Ascending aorta (tissue), 2 donors: Measurements from ENCODE around the gene ZNF490. TPM values are rescaled to one million over a fixed set of nuclear protein-coding genes. Genes with fewer than 3 reads are reported as not detected.

Experiments used
- DNase-seq, 2 donors: peaks; one replicate each; pipeline ENCODE4 v3.0.0-alpha.2; 2019; ENCODE audit warnings: low spot score in 2 of 2
- H3K27ac ChIP-seq, 2 donors: fragments of 200-600 bp; sonication (generic); one replicate each; pipeline ENCODE4 v1.5.1; 2016 to 2017; ENCODE audit warnings: mild to moderate bottlenecking in 1 of 2
- H3K27me3 ChIP-seq: fragments of 200-600 bp; sonication (generic); one replicate; pipeline ENCODE4 v1.5.1; 2017
- H3K36me3 ChIP-seq, 2 donors: fragments of 200-600 bp; sonication (generic); one replicate each; pipeline ENCODE4 v1.5.1; 2016
- H3K4me1 ChIP-seq, 2 donors: fragments of 200-600 bp; sonication (generic); one replicate each; pipeline ENCODE4 v1.5.1; 2016 to 2017; ENCODE audit warnings: mild to moderate bottlenecking in 1 of 2
- H3K4me3 ChIP-seq, 2 donors: fragments of 200-600 bp; sonication (generic); one replicate each; pipeline ENCODE4 v1.5.1; 2016 to 2017; ENCODE audit warnings: mild to moderate bottlenecking in 1 of 2
- H3K9me3 ChIP-seq, 2 donors: fragments of 200-600 bp; sonication (generic); one replicate each; pipeline ENCODE4 v1.5.1; 2016
- intact Hi-C: fragments of 100-400 bp; cut with DNase I; formaldehyde crosslinking; loops from one replicate; pipeline ENCODE4 v1.15.1; 2023
- total RNA-seq: library from RNA; depleted of rRNA; stranded (reverse); fragments of >200 nt; gene quantifications from one replicate; pipeline ENCODE4 v1.1.0, GENCODE V29; 2016
- TF ChIP-seq, protein P1 (sequence below), 3 experiments: fragments of 200-600 bp in 2 of 3; fragments of 450-650 bp in 1 of 3; sonication (generic) in 2 of 3; IDR thresholded peaks; one replicate each; pipeline ENCODE4 v1.5.1; 2016 to 2019; ENCODE audit warnings: antibody characterized with exemption in 3 of 3, mild to moderate bottlenecking in 1 of 3, moderate library complexity in 1 of 3

ZNF490 gene
- total RNA-seq, 1 donor from 2014 or later = 27.8 TPM

DNA sequence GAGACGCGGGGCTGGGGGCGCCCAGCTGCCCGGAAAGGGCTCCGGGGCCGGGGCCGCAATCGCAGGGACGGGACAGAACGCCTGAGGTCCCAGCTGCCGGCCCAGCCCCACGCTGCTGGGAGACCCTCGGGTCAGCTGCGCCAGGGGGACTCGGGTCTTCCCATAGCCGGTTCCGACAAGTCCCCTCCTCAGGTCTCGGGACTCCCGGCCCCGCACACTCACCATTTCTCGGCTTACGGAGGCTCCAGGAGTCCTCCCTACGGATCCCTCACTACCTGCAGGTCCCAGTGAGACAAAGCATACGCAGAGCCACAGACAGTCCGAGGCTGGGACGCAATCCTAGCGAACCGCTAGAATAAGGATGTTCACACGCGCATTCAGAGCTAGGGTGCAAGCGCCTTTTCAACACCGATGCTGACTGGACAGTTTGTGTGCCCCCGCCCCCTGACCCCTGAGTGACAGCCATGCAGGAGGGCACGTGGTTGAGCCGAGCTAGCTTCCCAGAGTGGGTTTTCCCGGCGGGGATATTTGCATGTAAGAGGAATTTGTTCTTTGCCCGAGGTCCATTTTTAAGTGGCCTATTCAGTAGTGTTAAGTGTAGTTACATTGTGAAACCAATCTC, 13.6 kb downstream of the ZNF490 start:
- intact Hi-C loops = no loop called here
- H3K27me3 ChIP-seq = no peaks in the 10 kb centered on the region
- H3K4me1 ChIP-seq = no peaks in the 10 kb centered on the region
- H3K27ac ChIP-seq = no peak overlapping the region
- TF ChIP-seq, protein P1, sequence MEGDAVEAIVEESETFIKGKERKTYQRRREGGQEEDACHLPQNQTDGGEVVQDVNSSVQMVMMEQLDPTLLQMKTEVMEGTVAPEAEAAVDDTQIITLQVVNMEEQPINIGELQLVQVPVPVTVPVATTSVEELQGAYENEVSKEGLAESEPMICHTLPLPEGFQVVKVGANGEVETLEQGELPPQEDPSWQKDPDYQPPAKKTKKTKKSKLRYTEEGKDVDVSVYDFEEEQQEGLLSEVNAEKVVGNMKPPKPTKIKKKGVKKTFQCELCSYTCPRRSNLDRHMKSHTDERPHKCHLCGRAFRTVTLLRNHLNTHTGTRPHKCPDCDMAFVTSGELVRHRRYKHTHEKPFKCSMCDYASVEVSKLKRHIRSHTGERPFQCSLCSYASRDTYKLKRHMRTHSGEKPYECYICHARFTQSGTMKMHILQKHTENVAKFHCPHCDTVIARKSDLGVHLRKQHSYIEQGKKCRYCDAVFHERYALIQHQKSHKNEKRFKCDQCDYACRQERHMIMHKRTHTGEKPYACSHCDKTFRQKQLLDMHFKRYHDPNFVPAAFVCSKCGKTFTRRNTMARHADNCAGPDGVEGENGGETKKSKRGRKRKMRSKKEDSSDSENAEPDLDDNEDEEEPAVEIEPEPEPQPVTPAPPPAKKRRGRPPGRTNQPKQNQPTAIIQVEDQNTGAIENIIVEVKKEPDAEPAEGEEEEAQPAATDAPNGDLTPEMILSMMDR (IDR thresholded peaks at IDR 0.05) = no peak
- H3K4me3 ChIP-seq = no peak overlapping the region
- no peak for DNase-seq
- peaks cover 5 to 28% of the 10 kb centered on the region in 2 donors for H3K36me3 ChIP-seq
- no peaks in the 10 kb centered on the region for H3K9me3 ChIP-seq

DNA sequence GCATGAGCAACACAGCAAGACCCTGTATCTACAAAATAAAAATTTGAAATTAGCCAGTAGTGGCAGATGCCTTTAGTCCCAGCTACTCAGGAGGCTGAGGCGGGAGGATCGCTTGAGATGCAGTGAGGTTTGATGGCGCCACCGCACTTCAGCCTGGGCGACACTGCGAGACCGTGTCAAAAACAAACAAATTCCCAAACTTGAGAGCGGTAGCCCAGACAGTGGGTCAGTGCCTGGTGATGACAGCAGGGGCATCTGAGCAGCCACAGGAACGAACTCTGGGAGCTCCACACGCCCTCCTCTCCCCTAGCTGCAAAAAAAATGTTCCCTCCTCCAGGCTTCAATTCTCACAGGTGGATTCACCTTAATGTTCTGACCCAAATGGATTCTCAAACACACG, 14.1 kb downstream of the ZNF490 start:
- intact Hi-C loops = no loop called here
- no peaks in the 10 kb centered on the region for H3K4me1 ChIP-seq
- TF ChIP-seq, protein P1 (IDR thresholded peaks at IDR 0.05) = no peak
- H3K27ac ChIP-seq = no peak overlapping the region
- H3K9me3 ChIP-seq = no peaks in the 10 kb centered on the region
- H3K27me3 ChIP-seq = no peaks in the 10 kb centered on the region
- no peak overlapping the region for H3K4me3 ChIP-seq
- H3K36me3 ChIP-seq = peaks cover 5 to 28% of the 10 kb centered on the region in 2 donors
- DNase-seq = no peak

DNA sequence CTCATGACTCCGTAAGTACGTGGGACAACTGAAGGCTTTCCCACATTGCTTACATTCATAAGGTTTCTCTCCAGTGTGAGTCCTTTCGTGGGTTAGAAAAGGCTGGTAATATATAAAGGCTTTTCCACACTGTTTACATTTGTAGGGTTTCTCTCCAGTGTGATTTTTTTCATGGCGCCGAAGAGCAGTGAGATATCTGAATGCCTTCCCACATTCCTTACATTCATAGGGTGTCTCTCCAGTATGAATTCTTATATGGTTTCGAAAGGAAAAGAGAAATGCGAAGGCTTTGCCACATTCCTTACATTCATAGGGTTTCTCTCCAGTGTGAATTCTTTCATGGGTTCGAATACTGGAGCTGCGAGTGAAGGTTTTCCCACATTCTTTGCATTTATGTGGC, 29.5 kb downstream of the ZNF490 start:
- intact Hi-C loops = no loop called here
- Histone ChIP-seq H3K9me3 (peaks cover 15 to 51% of the 10 kb centered on the region in 2 donors), H3K27ac (no peak overlapping the region), H3K4me3 (peak overlapping the region in 1 of 2 donors; percentile 9), H3K36me3 (peaks cover 37 to 65% of the 10 kb centered on the region in 2 donors), H3K4me1 (no peaks in the 10 kb centered on the region), H3K27me3 (no peaks in the 10 kb centered on the region)
- peak in 1 of 2 donors; percentile 0 for DNase-seq
- TF ChIP-seq, protein P1 (IDR thresholded peaks at IDR 0.05) = no peak

DNA sequence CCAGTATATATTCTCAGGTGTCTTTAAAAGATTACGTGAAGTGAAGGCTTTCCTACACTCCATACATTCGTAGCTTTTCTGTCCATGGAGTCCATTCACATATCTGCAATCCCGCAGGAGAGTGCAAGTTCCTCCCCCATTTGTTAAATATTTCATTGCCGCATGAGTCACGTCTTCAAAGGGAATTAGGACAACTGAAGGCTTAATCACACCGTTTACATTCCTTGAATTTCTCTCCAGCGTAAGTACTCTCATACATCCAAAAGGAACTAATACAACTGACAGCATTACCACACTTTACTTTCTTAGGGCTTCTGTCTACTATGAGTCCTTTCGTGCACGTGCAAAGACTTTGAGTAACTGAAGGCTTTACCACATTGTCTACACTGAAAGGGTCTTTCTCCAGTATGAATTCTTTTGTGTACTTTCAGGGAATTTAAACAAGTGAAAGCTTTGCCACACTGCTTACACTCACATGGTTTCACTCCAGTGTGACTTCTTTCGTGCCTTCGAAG, 30.4 kb downstream of the ZNF490 start:
- Histone ChIP-seq H3K9me3 (peaks cover 15 to 51% of the 10 kb centered on the region in 2 donors), H3K27me3 (no peaks in the 10 kb centered on the region), H3K27ac (no peak overlapping the region), H3K4me1 (no peaks in the 10 kb centered on the region), H3K4me3 (no peak overlapping the region), H3K36me3 (peaks cover 30 to 65% of the 10 kb centered on the region in 2 donors)
- TF ChIP-seq, protein P1 (IDR thresholded peaks at IDR 0.05) = no peak
- DNase-seq = no peak
- intact Hi-C loops = no loop called here

DNA sequence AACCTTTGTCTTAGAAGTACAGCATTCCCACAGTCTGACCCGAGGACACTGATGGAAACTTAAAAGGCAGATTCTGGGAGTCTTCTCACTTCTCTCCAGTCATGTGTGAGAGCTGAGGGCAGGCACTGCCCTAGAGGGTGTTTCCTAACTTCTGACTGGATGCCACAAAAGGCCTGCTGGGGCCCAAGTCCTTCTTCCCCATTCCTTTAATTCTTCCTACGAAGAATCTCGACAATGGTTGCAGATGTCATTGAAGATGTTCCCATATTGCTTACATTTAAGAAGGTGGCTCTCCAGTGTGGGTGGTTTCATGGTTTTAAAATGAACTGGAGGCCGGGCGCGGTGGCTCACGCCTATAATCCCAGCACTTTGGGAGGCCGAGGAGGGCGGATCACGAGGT, 32.0 kb downstream of the ZNF490 start:
- peak in 1 of 2 donors; percentile 16 for DNase-seq
- intact Hi-C loops = no loop called here
- peaks cover 15 to 36% of the 10 kb centered on the region in 2 donors for H3K9me3 ChIP-seq
- TF ChIP-seq, protein P1 (IDR thresholded peaks at IDR 0.05) = no peak
- no peaks in the 10 kb centered on the region for H3K4me1 ChIP-seq
- H3K27ac ChIP-seq = no peak overlapping the region
- H3K27me3 ChIP-seq = no peaks in the 10 kb centered on the region
- H3K36me3 ChIP-seq = peaks cover 32 to 62% of the 10 kb centered on the region in 2 donors
- no peak overlapping the region for H3K4me3 ChIP-seq
